SK-N-SH (cell line): ENCODE results near the gene FABP7.

Source experiments
- ELF1 ChIP-seq: IDR thresholded peaks from 2 replicates; pipeline ENCODE4 v1.4.0; 2012
- EP300 ChIP-seq, 2 experiments: IDR thresholded peaks; 2 replicates each; pipeline versions ENCODE4 v1.4.0 to v1.6.1; 2012; ENCODE audit warnings: borderline replicate concordance in 1 of 2, low read depth in 1 of 2, low read length in 1 of 2
- FOXM1 ChIP-seq: IDR thresholded peaks from 2 replicates; pipeline ENCODE4 v1.4.0; 2012; ENCODE audit warnings: low read depth, mild to moderate bottlenecking
- GATA2 ChIP-seq: sonication (generic); formaldehyde crosslinking; IDR thresholded peaks from 2 replicates; pipeline ENCODE4 v1.5.0; 2020; ENCODE audit warnings: mild to moderate bottlenecking, missing genetic modification reagents
- NRF1 ChIP-seq: IDR thresholded peaks from 2 replicates; pipeline ENCODE4 v1.6.1; 2012; ENCODE audit warnings: low read depth, mild to moderate bottlenecking, low read length
- POLR2AphosphoS5 ChIP-seq: IDR thresholded peaks from 2 replicates; pipeline ENCODE4 v1.6.1; 2012; ENCODE audit warnings: low read depth, low read length
- RAD21 ChIP-seq: IDR thresholded peaks from 2 replicates; pipeline ENCODE4 v1.6.1; 2012; ENCODE audit warnings: mild to moderate bottlenecking, low read length
- REST ChIP-seq: IDR thresholded peaks from 2 replicates; pipeline ENCODE4 v1.6.1; 2012; ENCODE audit warnings: mild to moderate bottlenecking, low read depth, low read length, moderate library complexity
- SIN3A ChIP-seq: IDR thresholded peaks from 2 replicates; pipeline ENCODE4 v1.6.1; 2012; ENCODE audit warnings: low read depth, mild to moderate bottlenecking, low read length, moderate library complexity, borderline replicate concordance
- TF ChIP-seq, protein P1 (sequence below): fragments of 200-600 bp; sonication (generic); IDR thresholded peaks from 2 replicates; pipeline ENCODE4 v1.6.1; 2017; ENCODE audit warnings: antibody characterized with exemption, mild to moderate bottlenecking, moderate library complexity
- TF ChIP-seq, protein P2 (sequence below): IDR thresholded peaks from 2 replicates; pipeline ENCODE4 v1.4.0; 2012; ENCODE audit warnings: low read depth

- TF ChIP-seq, protein P1, sequence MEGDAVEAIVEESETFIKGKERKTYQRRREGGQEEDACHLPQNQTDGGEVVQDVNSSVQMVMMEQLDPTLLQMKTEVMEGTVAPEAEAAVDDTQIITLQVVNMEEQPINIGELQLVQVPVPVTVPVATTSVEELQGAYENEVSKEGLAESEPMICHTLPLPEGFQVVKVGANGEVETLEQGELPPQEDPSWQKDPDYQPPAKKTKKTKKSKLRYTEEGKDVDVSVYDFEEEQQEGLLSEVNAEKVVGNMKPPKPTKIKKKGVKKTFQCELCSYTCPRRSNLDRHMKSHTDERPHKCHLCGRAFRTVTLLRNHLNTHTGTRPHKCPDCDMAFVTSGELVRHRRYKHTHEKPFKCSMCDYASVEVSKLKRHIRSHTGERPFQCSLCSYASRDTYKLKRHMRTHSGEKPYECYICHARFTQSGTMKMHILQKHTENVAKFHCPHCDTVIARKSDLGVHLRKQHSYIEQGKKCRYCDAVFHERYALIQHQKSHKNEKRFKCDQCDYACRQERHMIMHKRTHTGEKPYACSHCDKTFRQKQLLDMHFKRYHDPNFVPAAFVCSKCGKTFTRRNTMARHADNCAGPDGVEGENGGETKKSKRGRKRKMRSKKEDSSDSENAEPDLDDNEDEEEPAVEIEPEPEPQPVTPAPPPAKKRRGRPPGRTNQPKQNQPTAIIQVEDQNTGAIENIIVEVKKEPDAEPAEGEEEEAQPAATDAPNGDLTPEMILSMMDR = no peak
- no peak for TF ChIP-seq REST
- no peak for TF ChIP-seq RAD21
- TF ChIP-seq FOXM1 = no peak
- TF ChIP-seq, protein P2, sequence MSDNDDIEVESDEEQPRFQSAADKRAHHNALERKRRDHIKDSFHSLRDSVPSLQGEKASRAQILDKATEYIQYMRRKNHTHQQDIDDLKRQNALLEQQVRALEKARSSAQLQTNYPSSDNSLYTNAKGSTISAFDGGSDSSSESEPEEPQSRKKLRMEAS = no peak
- TF ChIP-seq NRF1 = no peak
- no peak for TF ChIP-seq EP300 (IDR thresholded peaks at IDR 0.05; ENCODE audit: borderline replicate concordance in 1 of 2, low read depth in 1 of 2, low read length in 1 of 2)
- no peak for TF ChIP-seq SIN3A
- no peak for TF ChIP-seq POLR2AphosphoS5
- TF ChIP-seq ELF1 = no peak
- no peak for TF ChIP-seq GATA2 (CRISPR knock-in tag)
Measured at GRCh38 chr6:122806291-122806690, 26.8 kb downstream of the FABP7 start.
